PC-3 (cell line): Measurements from ENCODE around the gene KNDC1.

Experiments
- CTCF ChIP-seq: fragments of 300-600 bp; sonication (generic); conservative IDR thresholded peaks from 2 replicates; pipeline ENCODE4 v1.5.1; 2017; ENCODE audit warnings: antibody characterized with exemption, low read depth, mild to moderate bottlenecking, low read length
- EZH2 ChIP-seq: fragments of 300-600 bp; sonication (generic); IDR thresholded peaks from one replicate; pipeline ENCODE4 v1.6.1; 2017; ENCODE audit warnings: antibody characterized with exemption, mild to moderate bottlenecking, low read length; ENCODE audit not compliant: unreplicated experiment

GRCh38 chr10:133198621-133199487 lies 38.8 kb downstream of the KNDC1 start:
- TF ChIP-seq CTCF (no peak), EZH2 (no peak)
